DND-41 (cell line): ENCODE results near the gene CDS2.

ENCODE experiments used
- CTCF ChIP-seq: IDR thresholded peaks from 2 replicates; pipeline ENCODE4 v1.5.1; 2012; ENCODE audit warnings: borderline replicate concordance, low read length, moderate library complexity, mild to moderate bottlenecking; ENCODE audit not compliant: poor library complexity, severe bottlenecking; ENCODE audit errors: extremely low read depth
- EZH2 ChIP-seq: IDR thresholded peaks from 3 replicates; pipeline ENCODE4 v1.6.1; 2012; ENCODE audit warnings: borderline replicate concordance, low read depth, mild to moderate bottlenecking, moderate library complexity, low read length, inconsistent platforms; ENCODE audit not compliant: severe bottlenecking

GRCh38 chr20:5114403-5114802 lies 12.4 kb upstream of the CDS2 start:
- TF ChIP-seq EZH2 (no peak), CTCF (no peak)
